ENCODE results near the gene SPINK13. TPM values are rescaled to one million over a fixed set of nuclear protein-coding genes. Genes with fewer than 3 reads are reported as not detected.
"Not testable (repeated sequence)": the region's sequence is repeated elsewhere in the genome, so short reads cannot be mapped to it uniquely, and the experiment has no call there.

The SPINK13 gene
- total RNA-seq, 4 donors from 2014 or later = not detected

DNA sequence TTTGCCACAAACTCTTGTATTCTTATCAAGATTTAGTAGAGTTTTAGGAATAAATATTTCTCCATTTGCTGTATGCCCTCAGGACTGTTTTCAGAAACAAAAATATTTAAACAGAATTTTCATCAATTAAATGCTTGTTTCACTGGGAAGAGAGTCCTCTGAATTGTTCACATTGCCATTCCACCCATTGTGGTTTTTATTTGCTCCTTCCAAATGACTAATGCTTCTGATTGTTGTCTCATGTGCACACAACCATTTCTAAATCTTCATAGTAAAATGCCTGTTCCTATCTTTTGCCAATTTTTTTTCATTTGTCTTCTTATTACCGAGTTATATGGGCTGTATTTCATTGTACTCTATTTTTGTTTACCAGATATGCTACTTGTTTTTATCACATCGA, 19.7 kb upstream of the SPINK13 start:
- DNase-seq (ENCODE audit: extremely low spot score) = no peak
- TF ChIP-seq POLR2AphosphoS5 (IDR thresholded peaks at IDR 0.05) = no peak
- TF ChIP-seq POLR2A (IDR thresholded peaks at IDR 0.05; ENCODE audit: low read depth) = no peak
- TF ChIP-seq, protein P1, sequence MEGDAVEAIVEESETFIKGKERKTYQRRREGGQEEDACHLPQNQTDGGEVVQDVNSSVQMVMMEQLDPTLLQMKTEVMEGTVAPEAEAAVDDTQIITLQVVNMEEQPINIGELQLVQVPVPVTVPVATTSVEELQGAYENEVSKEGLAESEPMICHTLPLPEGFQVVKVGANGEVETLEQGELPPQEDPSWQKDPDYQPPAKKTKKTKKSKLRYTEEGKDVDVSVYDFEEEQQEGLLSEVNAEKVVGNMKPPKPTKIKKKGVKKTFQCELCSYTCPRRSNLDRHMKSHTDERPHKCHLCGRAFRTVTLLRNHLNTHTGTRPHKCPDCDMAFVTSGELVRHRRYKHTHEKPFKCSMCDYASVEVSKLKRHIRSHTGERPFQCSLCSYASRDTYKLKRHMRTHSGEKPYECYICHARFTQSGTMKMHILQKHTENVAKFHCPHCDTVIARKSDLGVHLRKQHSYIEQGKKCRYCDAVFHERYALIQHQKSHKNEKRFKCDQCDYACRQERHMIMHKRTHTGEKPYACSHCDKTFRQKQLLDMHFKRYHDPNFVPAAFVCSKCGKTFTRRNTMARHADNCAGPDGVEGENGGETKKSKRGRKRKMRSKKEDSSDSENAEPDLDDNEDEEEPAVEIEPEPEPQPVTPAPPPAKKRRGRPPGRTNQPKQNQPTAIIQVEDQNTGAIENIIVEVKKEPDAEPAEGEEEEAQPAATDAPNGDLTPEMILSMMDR (IDR thresholded peaks at IDR 0.05) = no peak
- no peak for TF ChIP-seq EP300 (IDR thresholded peaks at IDR 0.05)
- 82% methylated on average over 2 of the region's 2 CpGs for WGBS
- intact Hi-C loops (cut with DNase I) = no loop called here
- H3K36me3 ChIP-seq = no peaks in the 10 kb centered on the region
- no peaks in the 10 kb centered on the region for H3K4me1 ChIP-seq
- H3K27me3 ChIP-seq = no peaks in the 10 kb centered on the region
- H3K4me3 ChIP-seq = no peak overlapping the region
- no peak overlapping the region for H3K27ac ChIP-seq (replicated peaks in 1 of 4)
- peaks cover 0 to 10% (median 2%) of the 10 kb centered on the region in 4 donors for H3K9me3 ChIP-seq

DNA sequence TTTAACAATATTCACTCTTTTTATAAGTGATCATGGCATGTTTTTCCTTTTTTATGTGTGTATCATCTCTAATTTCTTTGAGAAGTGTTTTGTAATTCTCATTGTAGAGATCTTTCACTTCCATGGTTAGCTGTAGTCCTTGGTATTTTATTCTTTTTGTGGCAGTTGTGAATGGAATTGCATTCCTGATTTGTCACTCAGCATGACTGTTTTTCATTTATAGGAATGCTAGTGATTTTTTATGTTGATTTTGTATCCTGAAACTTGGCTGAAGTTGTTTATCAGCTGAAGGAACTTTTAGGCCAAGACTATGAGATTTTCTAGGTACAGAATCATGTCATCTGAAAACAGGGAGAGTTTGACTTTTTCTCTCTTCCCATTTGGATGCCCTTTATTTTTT, 13.1 kb upstream of the SPINK13 start:
- Histone ChIP-seq H3K27me3 (no peaks in the 10 kb centered on the region), H3K36me3 (no peaks in the 10 kb centered on the region), H3K27ac (replicated peaks in 1 of 4) (no peak overlapping the region), H3K9me3 (peaks cover 0 to 49% (median 26%) of the 10 kb centered on the region in 4 donors), H3K4me3 (no peak overlapping the region), H3K4me1 (no peaks in the 10 kb centered on the region)
- TF ChIP-seq POLR2A (IDR thresholded peaks at IDR 0.05; ENCODE audit: low read depth) (no peak), EP300 (IDR thresholded peaks at IDR 0.05) (no peak), POLR2AphosphoS5 (IDR thresholded peaks at IDR 0.05) (no peak)
- TF ChIP-seq, protein P1 (IDR thresholded peaks at IDR 0.05) = no peak
- no peak for DNase-seq (ENCODE audit: extremely low spot score)
- intact Hi-C loops (cut with DNase I) = no loop called here

DNA sequence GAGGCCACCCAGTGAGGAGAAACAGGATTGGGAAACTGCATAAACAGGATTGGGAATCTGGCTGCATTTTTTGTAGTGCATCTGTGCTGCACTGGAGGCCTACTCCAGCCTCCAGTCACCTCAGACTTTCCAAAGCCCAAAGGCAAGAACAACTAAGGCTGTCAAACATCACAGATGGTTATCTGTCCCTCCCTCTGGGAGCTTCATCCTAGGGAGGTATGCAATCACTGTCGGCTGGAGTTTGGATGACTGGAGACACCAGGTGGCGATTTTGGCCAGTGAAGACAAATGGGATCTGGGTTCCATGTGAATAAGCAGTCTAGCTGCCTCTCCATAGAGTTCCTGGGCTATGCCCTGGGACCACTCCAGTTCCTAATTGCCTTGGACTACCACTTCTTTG, 9.3 kb upstream of the SPINK13 start:
- no peak for DNase-seq (ENCODE audit: extremely low spot score)
- Histone ChIP-seq H3K36me3 (no peaks in the 10 kb centered on the region), H3K9me3 (peaks cover 0 to 40% (median 26%) of the 10 kb centered on the region in 4 donors), H3K4me1 (no peaks in the 10 kb centered on the region), H3K27me3 (no peaks in the 10 kb centered on the region), H3K4me3 (no peak overlapping the region), H3K27ac (replicated peaks in 1 of 4) (no peak overlapping the region)
- TF ChIP-seq EP300 (IDR thresholded peaks at IDR 0.05) = no peak
- no peak for TF ChIP-seq POLR2AphosphoS5 (IDR thresholded peaks at IDR 0.05)
- TF ChIP-seq, protein P1 (IDR thresholded peaks at IDR 0.05) = no peak
- TF ChIP-seq POLR2A (IDR thresholded peaks at IDR 0.05; ENCODE audit: low read depth) = no peak
- WGBS = no CpG with 5 or more reads among the region's 2 CpGs
- intact Hi-C loops (cut with DNase I) = no loop called here

DNA sequence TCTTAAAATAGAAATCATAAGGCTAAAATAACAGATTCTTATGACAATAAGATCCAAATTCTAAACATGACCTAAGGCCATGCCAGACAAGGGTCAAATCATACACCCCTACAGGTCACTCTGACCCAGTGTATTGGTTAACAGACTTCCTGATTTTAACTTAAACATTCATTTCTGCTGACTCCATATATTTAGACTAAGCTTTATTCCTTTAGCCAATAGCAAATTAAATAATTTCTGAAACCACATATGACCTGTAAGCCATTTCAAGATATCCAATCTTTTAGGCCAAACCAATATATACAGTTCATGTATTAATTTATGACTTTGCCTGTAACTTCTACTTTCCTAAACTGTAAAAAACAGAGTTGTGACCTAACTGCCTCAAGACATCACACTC, 7.4 kb upstream of the SPINK13 start:
- Histone ChIP-seq H3K4me3 (no peak overlapping the region), H3K9me3 (peaks cover 0 to 37% (median 25%) of the 10 kb centered on the region in 4 donors), H3K4me1 (no peaks in the 10 kb centered on the region), H3K27ac (replicated peaks in 1 of 4) (no peak overlapping the region), H3K27me3 (no peaks in the 10 kb centered on the region), H3K36me3 (no peaks in the 10 kb centered on the region)
- intact Hi-C loops (cut with DNase I) = no loop called here
- no peak for TF ChIP-seq POLR2A (IDR thresholded peaks at IDR 0.05; ENCODE audit: low read depth)
- TF ChIP-seq, protein P1 (IDR thresholded peaks at IDR 0.05) = no peak
- no peak for TF ChIP-seq EP300 (IDR thresholded peaks at IDR 0.05)
- TF ChIP-seq POLR2AphosphoS5 (IDR thresholded peaks at IDR 0.05) = no peak
- no peak for DNase-seq (ENCODE audit: extremely low spot score)

DNA sequence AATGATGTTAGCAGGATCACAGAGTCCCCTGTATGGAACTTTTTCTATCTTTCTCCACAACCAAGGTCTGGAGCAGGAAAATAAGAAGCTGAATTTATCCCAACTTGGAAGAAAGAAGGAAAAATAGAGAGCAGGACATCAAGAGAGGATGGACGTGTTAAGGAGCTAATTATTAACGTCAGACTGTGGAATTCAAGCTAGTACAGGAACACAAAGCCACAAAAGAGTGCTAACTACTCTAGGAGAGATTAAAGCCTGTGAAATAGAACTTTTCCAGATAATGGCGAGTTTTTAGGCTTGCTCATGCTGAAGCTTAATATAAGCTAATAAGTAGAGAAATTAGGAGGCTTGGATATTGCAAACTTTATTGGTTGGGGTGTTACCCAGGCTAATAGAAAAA, 632 bp upstream of the SPINK13 start:
- WGBS = 51% methylated on average over 3 of the region's 3 CpGs
- intact Hi-C loops (cut with DNase I) = no loop called here

DNA sequence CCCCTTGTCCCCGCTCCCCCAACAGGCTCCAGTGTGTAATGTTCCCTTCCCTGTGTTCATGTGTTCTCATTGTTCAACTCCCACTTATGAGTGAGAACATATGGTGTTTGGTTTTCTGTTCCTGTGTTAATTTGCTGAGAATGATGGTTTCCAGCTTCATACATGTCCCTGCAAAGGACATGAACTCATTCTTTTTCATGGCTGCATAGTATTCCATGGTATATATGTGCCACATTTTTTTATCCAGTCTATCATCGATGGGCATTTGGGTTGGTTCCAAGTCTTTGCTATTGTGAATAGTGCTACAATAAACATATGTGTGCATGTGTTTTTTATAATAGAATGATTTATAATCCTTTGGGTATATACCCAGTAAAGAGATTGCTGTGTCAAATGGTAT, 6.5 kb downstream of the SPINK13 start:
- H3K36me3 ChIP-seq; H3K4me1 ChIP-seq; H3K27me3 ChIP-seq; H3K4me3 ChIP-seq; DNase-seq (ENCODE audit: extremely low spot score); H3K27ac ChIP-seq (replicated peaks in 1 of 4); intact Hi-C loops (cut with DNase I): not testable (repeated sequence)
- H3K9me3 ChIP-seq = peaks cover 0 to 39% (median 27%) of the 10 kb centered on the region in 4 donors
- WGBS = 95% methylated on average over 2 of the region's 2 CpGs

More for the DNA sequence above, 632 bp upstream of the SPINK13 start:
- H3K4me1 ChIP-seq = no peaks in the 10 kb centered on the region
- no peaks in the 10 kb centered on the region for H3K36me3 ChIP-seq
- no peak overlapping the region for H3K27ac ChIP-seq (replicated peaks in 1 of 4)
- H3K4me3 ChIP-seq = no peak overlapping the region
- H3K27me3 ChIP-seq = no peaks in the 10 kb centered on the region
- no peak for DNase-seq (ENCODE audit: extremely low spot score)
- TF ChIP-seq, protein P1 (IDR thresholded peaks at IDR 0.05) = no peak
- TF ChIP-seq POLR2AphosphoS5 (IDR thresholded peaks at IDR 0.05) (no peak), POLR2A (IDR thresholded peaks at IDR 0.05; ENCODE audit: low read depth) (no peak), EP300 (IDR thresholded peaks at IDR 0.05) (no peak)
- H3K9me3 ChIP-seq = peaks cover 0 to 5% (median 2%) of the 10 kb centered on the region in 4 donors

DNA sequence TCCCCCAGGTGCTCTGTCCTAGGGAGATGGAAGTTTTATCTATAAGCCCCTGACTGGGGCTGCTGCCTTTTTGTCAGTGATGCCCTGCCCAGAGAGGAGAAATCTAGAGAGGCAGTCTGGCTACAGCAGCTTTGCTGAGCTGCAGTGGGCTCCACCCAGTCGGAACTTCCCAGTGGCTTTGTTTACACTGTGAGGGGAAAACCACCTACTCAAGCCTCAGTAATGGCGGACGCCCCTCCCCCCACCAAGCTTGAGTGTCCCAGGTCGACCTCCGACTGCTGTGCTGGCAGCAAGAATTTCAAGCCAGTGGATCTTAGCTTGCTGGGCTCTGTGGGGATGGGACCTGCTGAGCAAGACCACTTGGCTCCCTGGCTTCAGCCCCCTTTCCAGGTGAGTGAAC, 12.3 kb downstream of the SPINK13 start:
- H3K4me1 ChIP-seq; H3K27me3 ChIP-seq; intact Hi-C loops (cut with DNase I); DNase-seq (ENCODE audit: extremely low spot score); H3K27ac ChIP-seq (replicated peaks in 1 of 4); H3K4me3 ChIP-seq: not testable (repeated sequence)
- Histone ChIP-seq H3K36me3 (peaks cover 0 to 10% (median 0%) of the 10 kb centered on the region in 4 donors), H3K9me3 (peaks cover 0 to 32% (median 24%) of the 10 kb centered on the region in 4 donors)
- WGBS = 33% methylated on average over 3 of the region's 5 CpGs

All from esophagus muscularis mucosa (tissue), 4 donors.